ENCODE measurements around the gene SH3GL3. TPM values are rescaled to one million over a fixed set of nuclear protein-coding genes. Genes with fewer than 3 reads are reported as not detected.

Gene SH3GL3
- total and polyA plus RNA-seq, 2 of the 8 experiments (the other 6 are each of a cell fraction or from before 2014, with no cell fraction given) = 14.1 to 19.1 TPM

DNA sequence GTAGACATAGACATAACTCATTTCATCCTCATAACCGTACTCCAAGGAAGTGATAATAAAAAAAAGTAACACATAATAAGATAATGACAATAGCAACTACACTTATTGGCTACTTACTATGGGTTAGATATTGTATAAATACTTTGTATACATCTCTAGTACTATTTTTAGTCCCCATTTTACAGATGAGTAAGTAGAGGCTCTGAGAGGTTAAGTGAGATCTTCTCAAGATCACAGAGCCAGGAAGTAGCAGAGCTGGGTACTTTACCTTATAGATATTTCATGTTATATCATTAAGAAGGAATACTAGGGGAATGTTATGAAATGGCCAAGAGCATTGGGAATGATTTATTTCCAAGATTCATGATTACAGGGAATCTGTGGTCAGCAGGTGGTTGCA, 157.4 kb downstream of the SH3GL3 start:
- Histone ChIP-seq H3K23me2 (ENCODE audit: low read depth, low read length) (no peaks in the 10 kb centered on the region), H3K79me2 (ENCODE audit: control insufficient read depth in 1 of 2, insufficient read depth in 2 of 2, low read length in 2 of 2) (no peaks in the 10 kb centered on the region), H2AK5ac (ENCODE audit: low read depth, low read length) (no peak overlapping the region), H3K9me3 (ENCODE audit: insufficient read depth in 2 of 2, low read depth in 1 of 2, low read length in 1 of 2) (no peaks in the 10 kb centered on the region), H3K27ac (ENCODE audit: low read depth, low read length) (no peak overlapping the region), H2BK15ac (ENCODE audit: low read length) (no peak overlapping the region), H4K20me1 (replicated peaks in 1 of 2; ENCODE audit: control insufficient read depth in 1 of 2, insufficient read depth in 2 of 2, low read length in 2 of 2) (no peaks in the 10 kb centered on the region), H3K23ac (ENCODE audit: insufficient read length) (no peak overlapping the region), H3K4ac (replicated peaks; ENCODE audit: insufficient read length, low read depth, low read length) (no peak overlapping the region), H2BK120ac (replicated peaks; ENCODE audit: low read depth, low read length) (no peak overlapping the region), H3K56ac (replicated peaks; ENCODE audit: insufficient read length, low read depth, low read length) (no peak overlapping the region), H2BK5ac (ENCODE audit: low read depth, low read length) (no peak overlapping the region), H3K18ac (ENCODE audit: extremely low read depth, low read length) (no peak overlapping the region), H4K5ac (ENCODE audit: insufficient read length, low read depth, low read length) (no peak overlapping the region), H3K9ac (replicated peaks in 1 of 4; ENCODE audit: extremely low read depth in 1 of 4, low read depth in 3 of 4, low read length in 3 of 4) (no peak overlapping the region), H3K27me3 (replicated peaks in 1 of 4; ENCODE audit: control insufficient read depth in 3 of 4, extremely low read depth in 1 of 4, insufficient read depth in 3 of 4, low read length in 3 of 4) (no peaks in the 10 kb centered on the region), H4K8ac (ENCODE audit: extremely low read depth, insufficient read depth, low read length) (no peak overlapping the region), H3K4me3 (ENCODE audit: extremely low read depth in 1 of 4, insufficient read depth in 2 of 4, low read depth in 3 of 4, low read length in 4 of 4) (no peak overlapping the region), H2BK20ac (ENCODE audit: low read length) (no peak overlapping the region), H3K4me1 (replicated peaks in 1 of 4; ENCODE audit: control insufficient read depth in 3 of 4, insufficient read depth in 4 of 4, low read length in 3 of 4) (no peaks in the 10 kb centered on the region), H4K91ac (replicated peaks; ENCODE audit: insufficient read length, low read length) (no peak overlapping the region), H3K36me3 (ENCODE audit: control insufficient read depth in 2 of 4, insufficient read depth in 4 of 4, low read length in 3 of 4) (no peaks in the 10 kb centered on the region), H3K79me1 (ENCODE audit: low read depth, low read length) (no peaks in the 10 kb centered on the region), H2AFZ (ENCODE audit: low read length) (no peak overlapping the region), H3K14ac (ENCODE audit: insufficient read length) (no peak overlapping the region), H3K4me2 (ENCODE audit: insufficient read depth in 1 of 2, low read depth in 2 of 2, low read length in 2 of 2) (no peak overlapping the region), H2BK12ac (ENCODE audit: low read depth, low read length) (no peak overlapping the region)
- TF ChIP-seq TAF1 (IDR thresholded peaks at IDR 0.05; ENCODE audit: low read depth, low read length) (no peak), CEBPB (IDR thresholded peaks at IDR 0.05; ENCODE audit: low read depth, low read length) (no peak)
- DNase-seq (ENCODE audit: low read depth in 1 of 2, low spot score in 2 of 2) (no peak), FAIRE-seq (no peak)
- ChIA-PET CTCF (ENCODE audit: partially characterized antibody) (interaction anchor here (0.6 to 1.0 kb wide), 3 partner anchors 25 to 142 kb away, joined by 3 read pairs; no protein-coding TSS in a partner anchor), POLR2A (ENCODE audit: partially characterized antibody) (interaction anchor here (0.9 kb wide), 1 partner anchor 10 kb away, joined by 3 read pairs; no protein-coding TSS in a partner anchor)
- WGBS, 2 experiments (ENCODE audit: extremely low coverage in 1 of 2, insufficient coverage in 1 of 2, insufficient read length in 1 of 2, insufficient replicate concordance in 2 of 2, low coverage in 1 of 2, low lambda C conversion rate in 2 of 2, missing lambda C conversion rate in 1 of 2) = 96% methylated on average over 1 of the region's 1 CpG; no CpG with 5 or more reads in 1 of the 2 experiments

Data from H1 (cell line).